KMS-11 (cell line): Measurements from ENCODE around the gene RAPGEF5.

ENCODE experiments used
- H2AFZ ChIP-seq: fragments of 200-600 bp; sonication (generic); 2 replicates; pipeline ENCODE4 v1.6.1; 2016; ENCODE audit warnings: antibody characterized with exemption, mixed run types, low read depth
- H3K27ac ChIP-seq: fragments of 200-600 bp; sonication (generic); 2 replicates; pipeline ENCODE4 v1.6.1; 2016; ENCODE audit warnings: mild to moderate bottlenecking, mixed run types
- H3K27me3 ChIP-seq: fragments of 200-600 bp; sonication (generic); 2 replicates; pipeline ENCODE4 v1.6.1; 2017; ENCODE audit warnings: mild to moderate bottlenecking, low read depth, mixed run types, moderate library complexity; ENCODE audit not compliant: insufficient read depth
- H3K36me3 ChIP-seq: fragments of 200-600 bp; sonication (generic); 2 replicates; pipeline ENCODE4 v1.6.1; 2017; ENCODE audit warnings: mild to moderate bottlenecking, mixed run types; ENCODE audit not compliant: insufficient read depth
- H3K4me1 ChIP-seq: fragments of 200-600 bp; sonication (generic); 2 replicates; pipeline ENCODE4 v1.6.1; 2016; ENCODE audit warnings: mild to moderate bottlenecking, low read depth, mixed run types; ENCODE audit not compliant: poor library complexity, severe bottlenecking
- H3K4me2 ChIP-seq: fragments of 200-600 bp; sonication (generic); 2 replicates; pipeline ENCODE4 v1.7.0; 2016; ENCODE audit warnings: mild to moderate bottlenecking, mixed run types
- H3K4me3 ChIP-seq: fragments of 200-600 bp; sonication (generic); IDR thresholded peaks from 2 replicates; pipeline ENCODE4 v1.6.1; 2017; ENCODE audit warnings: low read depth, low read length, mixed read lengths; ENCODE audit not compliant: insufficient read depth
- H3K79me2 ChIP-seq: fragments of 200-600 bp; sonication (generic); 2 replicates; pipeline ENCODE4 v1.6.1; 2016; ENCODE audit warnings: low read depth, mixed run types; ENCODE audit not compliant: insufficient read depth
- H3K9ac ChIP-seq: fragments of 200-600 bp; sonication (generic); 2 replicates; pipeline ENCODE4 v1.6.1; 2016; ENCODE audit warnings: mild to moderate bottlenecking, mixed run types
- H4K20me1 ChIP-seq: fragments of 200-600 bp; sonication (generic); 2 replicates; pipeline ENCODE4 v1.6.1; 2016; ENCODE audit warnings: mild to moderate bottlenecking, mixed run types; ENCODE audit not compliant: insufficient read depth
- CTCF ChIP-seq: fragments of 200-600 bp; sonication (generic); conservative IDR thresholded peaks from 2 replicates; pipeline ENCODE4 v1.6.1; 2017; ENCODE audit warnings: low read depth, mild to moderate bottlenecking, antibody characterized with exemption, low read length, moderate library complexity, mixed read lengths

The RAPGEF5 gene

GRCh38 chr7:22128528-22128920, 228.4 kb downstream of the RAPGEF5 start:
- Histone ChIP-seq H3K4me1 (no peaks in the 10 kb centered on the region), H3K27ac (no peak overlapping the region), H3K79me2 (no peaks in the 10 kb centered on the region), H3K9ac (no peak overlapping the region), H3K27me3 (no peaks in the 10 kb centered on the region), H2AFZ (no peak overlapping the region), H4K20me1 (no peaks in the 10 kb centered on the region), H3K36me3 (no peaks in the 10 kb centered on the region), H3K4me2 (no peak overlapping the region), H3K4me3 (no peak overlapping the region)
- TF ChIP-seq CTCF, result no peak

- Histone ChIP-seq H3K4me2 (no peak overlapping the region), H4K20me1 (no peaks in the 10 kb centered on the region), H3K36me3 (no peaks in the 10 kb centered on the region), H3K27ac (no peak overlapping the region), H3K79me2 (no peaks in the 10 kb centered on the region), H3K4me1 (no peaks in the 10 kb centered on the region), H3K27me3 (no peaks in the 10 kb centered on the region), H3K4me3 (no peak overlapping the region), H3K9ac (no peak overlapping the region), H2AFZ (no peak overlapping the region)
- TF ChIP-seq CTCF, result no peak
Measured at GRCh38 chr7:22127835-22128527, 229.0 kb downstream of the RAPGEF5 start.

DNA sequence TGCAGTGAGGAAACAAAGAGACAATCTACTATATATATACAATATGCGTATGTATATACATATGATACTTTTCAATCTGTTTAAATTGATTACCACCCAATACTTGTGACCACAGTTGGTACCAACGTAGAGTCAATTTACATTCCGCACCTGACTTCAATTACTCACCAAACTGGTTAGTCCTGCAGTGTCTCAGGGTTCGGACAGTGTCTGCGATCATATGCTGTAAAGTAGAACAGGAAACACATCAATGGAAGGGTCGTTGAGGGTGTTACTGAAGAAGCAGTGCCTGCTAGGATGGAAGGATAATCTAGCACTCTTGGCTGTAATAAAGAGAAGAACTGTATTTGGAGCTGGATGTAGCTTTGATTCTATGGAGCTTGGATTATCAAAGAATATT, 231.5 kb downstream of the RAPGEF5 start:
- Histone ChIP-seq H3K4me2 (no peak overlapping the region), H2AFZ (no peak overlapping the region), H3K27ac (no peak overlapping the region), H3K9ac (no peak overlapping the region), H3K79me2 (no peaks in the 10 kb centered on the region), H4K20me1 (no peaks in the 10 kb centered on the region), H3K27me3 (no peaks in the 10 kb centered on the region), H3K4me1 (no peaks in the 10 kb centered on the region), H3K36me3 (no peaks in the 10 kb centered on the region), H3K4me3 (no peak overlapping the region)
- no peak for TF ChIP-seq CTCF

- Histone ChIP-seq H3K79me2 (no peaks in the 10 kb centered on the region), H3K4me2 (no peak overlapping the region), H3K4me1 (no peaks in the 10 kb centered on the region), H3K27ac (no peak overlapping the region), H3K9ac (no peak overlapping the region), H3K4me3 (no peak overlapping the region), H3K27me3 (no peaks in the 10 kb centered on the region), H2AFZ (no peak overlapping the region), H4K20me1 (no peaks in the 10 kb centered on the region), H3K36me3 (no peaks in the 10 kb centered on the region)
- TF ChIP-seq CTCF, result no peak
Measured at GRCh38 chr7:22124941-22125340, 232.0 kb downstream of the RAPGEF5 start.
